HG03432 (cell line): ENCODE measurements around the gene IL4I1.

ENCODE experiments used
- ATAC-seq: cut with Tn5 transposase; IDR thresholded peaks from one replicate; pipeline ENCODE4 v1.9.1; 2021; ENCODE audit warnings: mild to moderate bottlenecking, moderate library complexity; ENCODE audit not compliant: unreplicated experiment

Gene IL4I1

GRCh38 chr19:49880162-49880869 lies 16.4 kb downstream of the IL4I1 start:
- ATAC-seq, result no peak

DNA sequence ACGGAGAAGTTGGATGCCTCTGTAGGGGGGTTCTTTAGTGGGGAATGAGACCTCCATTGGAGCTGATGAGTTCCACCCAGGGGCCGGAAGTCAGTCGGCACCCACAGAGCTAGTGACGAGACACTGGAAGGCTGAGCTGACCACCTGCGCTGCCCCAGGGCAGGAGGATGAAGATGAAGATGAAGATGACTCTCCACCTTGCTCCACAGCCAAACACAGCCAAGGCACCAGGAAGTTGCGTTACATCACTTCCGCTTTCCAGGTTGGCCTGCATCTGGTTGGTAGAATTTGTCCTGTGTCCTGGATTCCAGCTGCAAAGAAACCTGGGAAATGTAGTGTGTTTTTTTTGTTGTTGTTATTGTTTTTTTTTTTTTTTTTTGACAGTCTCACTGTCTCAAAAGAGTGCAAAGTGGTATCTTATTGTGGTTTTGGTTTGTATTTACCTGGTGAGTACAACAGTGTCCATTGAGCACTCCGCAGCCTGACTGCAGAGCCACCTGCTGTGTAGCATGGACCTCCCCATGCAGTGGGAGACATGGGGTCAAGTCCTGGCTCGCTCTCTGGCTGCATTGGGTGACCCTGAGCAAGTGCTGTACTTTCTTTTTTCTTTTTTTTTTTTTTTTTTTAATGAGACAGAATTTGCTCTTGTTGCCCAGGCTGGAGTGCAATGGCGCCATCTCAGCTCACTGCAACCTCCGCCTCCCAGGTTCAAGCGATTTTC lies 17.3 kb downstream of the IL4I1 start:
- no peak for ATAC-seq

DNA sequence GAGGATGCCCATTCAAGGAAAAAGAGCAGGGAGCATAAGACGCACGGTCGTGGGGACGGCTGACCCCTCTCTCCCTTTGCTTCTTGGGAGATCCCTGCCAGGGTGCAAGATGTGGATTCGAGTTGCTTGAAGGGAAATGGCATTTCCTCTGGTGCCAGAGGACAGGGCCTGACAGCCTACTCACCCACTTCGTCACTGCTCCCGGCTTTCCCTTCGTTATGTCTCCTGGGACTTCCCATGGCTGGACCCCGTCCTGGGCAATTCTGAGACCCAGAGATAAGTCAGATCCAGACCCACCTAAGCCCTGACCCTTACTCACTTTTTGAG lies 18.0 kb downstream of the IL4I1 start:
- no peak for ATAC-seq

DNA sequence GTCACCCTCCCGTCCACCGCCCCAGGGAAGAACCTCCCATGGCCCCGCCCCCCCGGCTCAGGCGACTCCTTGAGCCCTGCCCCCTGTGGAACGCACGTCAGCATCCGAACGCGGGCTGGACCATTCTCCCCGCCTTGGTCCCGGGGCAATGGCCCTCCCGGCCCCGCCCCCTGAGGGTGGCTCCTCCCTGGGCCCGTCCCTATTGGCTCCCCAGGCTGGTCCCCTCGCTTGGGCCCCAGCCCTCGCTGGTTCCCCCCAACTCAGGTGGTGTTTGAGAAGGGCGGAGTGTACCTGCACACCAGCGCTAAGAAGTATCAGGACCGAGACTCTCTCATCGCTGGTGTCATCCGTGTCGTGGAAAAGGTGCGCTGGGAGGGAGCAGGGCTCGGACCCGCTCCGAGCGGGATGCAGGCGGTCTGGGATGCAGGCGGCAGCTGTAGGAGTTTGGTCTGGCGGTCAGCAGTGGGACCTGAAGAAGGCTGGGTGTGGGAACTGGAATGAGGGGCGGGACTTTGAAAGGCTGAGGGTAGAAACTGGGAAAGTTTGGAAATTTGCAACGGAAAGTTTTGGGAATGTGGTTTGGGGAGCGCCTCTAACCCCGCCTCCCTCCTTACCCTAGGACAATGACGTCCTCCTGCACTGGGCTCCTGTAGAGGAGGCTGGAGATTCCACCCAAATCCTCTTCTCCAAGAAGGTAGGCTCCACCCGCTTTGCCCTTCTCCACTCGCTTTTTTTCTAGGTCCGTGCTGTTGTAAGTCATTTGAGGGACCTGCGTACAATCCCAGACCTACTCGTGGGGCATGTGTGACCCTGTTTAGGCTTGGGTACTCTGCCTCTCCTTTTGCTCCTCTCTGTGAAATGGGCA lies 18.6 kb downstream of the IL4I1 start:
- peak; percentile 51 for ATAC-seq

GRCh38 chr19:49877020-49877878 lies 19.4 kb downstream of the IL4I1 start, which contains the start of the genes AKT1S1 and TBC1D17:
Gene AKT1S1 (minus strand): TSS chr19:49877355. CDS start chr19:49873295, 4,060 bp downstream.
Gene TBC1D17 (plus strand): TSS chr19:49877702. CDS start chr19:49877724, 22 bp downstream.
- peak; percentile 61 for ATAC-seq

DNA sequence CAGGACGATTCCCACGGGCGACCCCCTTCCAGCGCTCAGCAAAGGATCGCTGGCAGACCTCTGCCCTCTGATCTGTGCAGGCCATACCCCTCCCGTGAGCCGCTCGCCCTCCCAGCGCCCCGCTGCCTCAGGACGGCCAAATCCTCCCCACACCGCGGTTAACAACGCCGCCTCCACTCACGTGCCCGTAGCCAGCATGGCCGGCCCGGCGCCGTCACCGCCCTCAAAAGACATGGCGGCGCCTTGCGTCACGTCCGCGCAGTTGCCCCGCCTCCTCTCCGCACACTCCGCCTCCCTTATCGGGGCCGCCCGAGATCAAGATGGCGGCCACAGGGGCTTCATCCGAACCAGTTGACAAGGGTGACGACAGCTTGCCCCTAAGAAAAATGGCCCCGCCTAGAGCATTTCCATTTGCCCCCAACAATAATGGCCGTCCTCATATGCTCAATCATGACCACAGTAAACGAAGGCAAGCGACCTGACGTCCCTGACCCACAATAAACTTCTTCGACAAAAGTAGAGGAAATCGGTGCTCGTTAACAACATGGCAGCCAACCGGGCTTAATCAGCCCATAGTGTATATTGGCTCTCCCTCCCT lies 20.2 kb downstream of the IL4I1 start:
- ATAC-seq, result peak; percentile 50

GRCh38 chr19:49875857-49876421 lies 20.7 kb downstream of the IL4I1 start:
- no peak for ATAC-seq

DNA sequence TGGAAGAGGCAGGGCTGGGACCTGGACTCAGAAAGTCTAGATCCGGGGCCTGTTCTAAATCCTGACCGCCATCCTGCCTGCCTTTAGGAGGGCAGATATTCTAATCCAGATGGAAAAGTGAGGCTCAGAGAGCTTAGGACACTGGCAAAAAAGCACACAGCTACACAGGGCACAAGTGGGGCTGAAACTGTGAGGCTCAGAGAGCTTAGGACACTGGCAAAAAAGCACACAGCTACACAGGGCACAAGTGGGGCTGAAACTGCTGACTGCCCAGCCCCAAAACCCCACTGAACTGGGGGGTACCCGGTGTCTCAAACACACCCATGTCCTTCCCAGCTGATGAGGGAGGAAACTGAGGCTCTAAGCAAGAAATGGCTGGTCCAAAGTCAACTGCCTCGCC lies 21.5 kb downstream of the IL4I1 start:
- no peak for ATAC-seq

DNA sequence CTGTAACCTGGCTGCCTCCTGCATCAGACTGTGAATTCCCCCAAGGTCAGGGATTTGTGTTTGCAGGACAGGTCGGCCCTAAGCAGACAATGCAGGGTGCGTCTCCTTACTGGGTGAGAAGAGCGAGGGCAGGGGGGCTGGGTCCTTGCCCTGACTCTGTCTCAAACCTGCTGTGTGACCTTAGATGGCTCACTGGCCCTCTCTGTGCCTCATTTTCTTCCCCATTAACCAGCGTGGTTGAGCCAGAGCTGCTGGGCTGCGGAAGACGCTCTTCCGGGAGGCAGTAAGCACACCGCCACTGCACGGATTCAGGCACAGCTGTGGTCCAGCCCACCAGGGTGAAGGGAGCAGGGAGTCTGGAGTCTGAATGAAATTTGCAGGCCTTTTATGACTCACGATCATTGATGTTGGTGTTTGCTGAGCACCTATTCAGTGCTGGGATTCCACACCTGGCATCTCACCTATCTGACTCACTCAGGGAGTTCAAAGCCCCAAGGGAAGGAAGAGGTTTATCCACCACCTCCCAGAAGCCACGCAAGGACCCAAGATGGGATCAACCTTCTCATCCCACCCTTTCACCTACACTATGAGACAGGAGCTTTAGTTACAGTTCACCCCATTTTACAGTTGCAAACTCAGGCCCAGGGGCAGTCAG lies 22.1 kb downstream of the IL4I1 start:
- no peak for ATAC-seq

- ATAC-seq, result no peak
Observed at GRCh38 chr19:49873834-49874233, 22.9 kb downstream of the IL4I1 start.

DNA sequence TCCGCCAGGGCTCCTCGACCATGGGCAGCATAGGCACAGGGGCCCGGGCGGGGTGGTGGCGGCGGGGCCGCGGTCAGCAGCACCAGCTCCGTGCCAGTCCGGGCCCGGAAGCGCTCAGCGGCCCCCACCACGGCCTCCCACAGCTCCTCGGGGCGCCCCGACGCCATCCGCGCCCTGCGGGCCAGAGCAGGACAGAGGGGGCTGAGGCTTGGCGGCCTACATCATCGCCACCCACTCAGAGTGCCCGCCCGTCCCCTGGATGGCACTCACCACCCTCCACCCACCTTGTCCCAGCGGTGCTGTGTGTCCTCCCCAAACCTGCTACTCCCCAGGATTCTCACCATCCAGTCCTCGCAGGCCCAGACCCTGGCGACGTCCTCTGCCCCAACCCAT lies 23.6 kb downstream of the IL4I1 start:
- no peak for ATAC-seq

DNA sequence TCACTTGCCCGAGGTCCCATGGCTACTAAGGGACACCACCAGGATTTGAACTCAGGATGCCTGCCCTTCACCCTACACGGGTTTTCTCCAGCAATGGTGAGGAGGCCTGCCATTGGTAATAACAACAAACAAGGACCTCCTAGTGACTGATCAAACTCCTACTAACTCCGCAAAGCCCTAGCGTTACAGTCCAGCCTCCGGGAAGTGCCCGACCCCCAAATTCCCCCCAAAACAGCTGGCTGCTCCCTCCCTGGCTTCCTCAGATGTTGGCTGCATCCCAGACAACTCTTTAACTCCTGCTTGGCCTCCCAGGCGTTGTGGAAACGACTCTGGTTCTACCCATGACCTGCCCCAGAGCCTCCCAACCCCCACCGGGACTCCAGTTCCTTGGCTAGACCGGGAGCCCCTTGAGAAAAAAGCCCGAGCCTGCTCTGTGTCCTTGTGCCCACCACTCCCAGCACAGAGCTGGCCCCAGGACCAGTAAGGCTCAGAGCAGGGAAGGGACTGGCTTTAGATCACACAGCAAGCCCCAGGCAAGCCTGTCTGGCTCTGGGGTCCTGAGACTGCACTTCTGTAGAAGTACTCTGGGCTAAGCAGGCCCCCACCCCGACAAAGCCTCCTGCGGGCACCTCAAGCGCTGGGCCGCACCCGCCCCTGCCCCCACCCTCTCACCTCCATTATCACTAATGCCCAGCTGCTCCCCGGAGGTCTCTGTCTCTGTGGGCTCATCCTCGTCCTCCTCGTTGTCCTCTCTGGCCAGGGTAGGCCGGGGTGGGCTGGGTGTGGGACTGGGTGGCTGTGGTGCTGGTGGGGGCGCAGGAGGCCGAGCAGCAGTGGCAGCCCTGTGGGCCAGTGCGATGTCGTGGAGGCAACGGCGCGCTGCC lies 24.2 kb downstream of the IL4I1 start:
- ATAC-seq, result no peak

DNA sequence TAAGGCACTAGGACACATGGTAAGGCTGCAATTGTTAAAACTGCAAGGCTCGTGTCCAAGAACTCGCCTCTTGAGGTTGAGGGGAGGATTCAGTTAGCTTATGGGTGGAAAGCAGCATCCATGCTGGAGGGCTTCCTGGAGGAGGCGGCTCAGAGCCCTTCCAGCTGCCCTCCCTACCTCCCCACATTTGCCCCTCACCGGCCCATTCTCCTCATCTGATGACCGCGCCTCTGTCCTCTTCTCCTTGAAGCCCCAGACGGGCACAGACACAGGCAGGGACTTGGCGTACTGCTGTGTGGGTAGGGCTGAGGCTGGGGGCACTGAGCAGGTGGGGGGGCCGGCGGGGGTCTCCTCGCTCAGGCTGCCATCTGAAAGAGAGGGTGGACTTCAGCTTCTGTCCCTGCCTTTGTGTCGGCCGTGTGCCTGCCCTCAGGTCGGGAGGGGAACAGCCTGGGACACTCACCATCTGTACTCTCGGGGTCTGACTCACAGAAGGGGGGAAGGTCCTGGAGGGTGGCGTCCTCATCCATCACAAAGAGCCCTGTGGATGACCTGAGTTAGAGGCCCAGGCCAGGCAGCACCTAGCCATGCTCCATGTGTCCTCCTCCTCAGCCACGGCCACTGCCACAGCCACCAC lies 25.2 kb downstream of the IL4I1 start:
- no peak for ATAC-seq

- ATAC-seq, result no peak
Observed at GRCh38 chr19:49870309-49870901, 26.3 kb downstream of the IL4I1 start.

- peak; percentile 64 for ATAC-seq
Observed at GRCh38 chr19:49869484-49870308, 27.0 kb downstream of the IL4I1 start.

- ATAC-seq, result peak; percentile 9
Observed at GRCh38 chr19:49869009-49869483, 27.6 kb downstream of the IL4I1 start.
